GM18907 (cell line): ENCODE measurements around the gene ARHGAP12.

Experiments
- ATAC-seq: cut with Tn5 transposase; IDR thresholded peaks from one replicate; pipeline ENCODE4 v1.9.1; 2021; ENCODE audit warnings: mild to moderate bottlenecking, moderate library complexity; ENCODE audit not compliant: unreplicated experiment

ARHGAP12 gene

GRCh38 chr10:31952066-31952465, 23.4 kb upstream of the ARHGAP12 start:
- ATAC-seq, result no peak

GRCh38 chr10:31949266-31949665, 20.6 kb upstream of the ARHGAP12 start:
- ATAC-seq, result no peak

- ATAC-seq, result no peak
These were observed 19.4 kb upstream of the ARHGAP12 start for GRCh38 chr10:31948021-31948420.

- ATAC-seq, result no peak
These were observed 18.7 kb upstream of the ARHGAP12 start for GRCh38 chr10:31947144-31947926.

GRCh38 chr10:31945392-31945791, 16.8 kb upstream of the ARHGAP12 start:
- no peak for ATAC-seq

- ATAC-seq, result no peak
These were observed 15.4 kb upstream of the ARHGAP12 start for GRCh38 chr10:31944071-31944433.

GRCh38 chr10:31942892-31943291, 14.3 kb upstream of the ARHGAP12 start:
- no peak for ATAC-seq

- no peak for ATAC-seq
These were observed 13.8 kb upstream of the ARHGAP12 start for GRCh38 chr10:31942435-31942834.

GRCh38 chr10:31940839-31941653, 12.4 kb upstream of the ARHGAP12 start:
- no peak for ATAC-seq

- ATAC-seq, result no peak
These were observed 11.4 kb upstream of the ARHGAP12 start for GRCh38 chr10:31939797-31940708.

GRCh38 chr10:31937371-31937770, 8.7 kb upstream of the ARHGAP12 start:
- no peak for ATAC-seq

GRCh38 chr10:31936933-31937332, 8.3 kb upstream of the ARHGAP12 start:
- no peak for ATAC-seq

GRCh38 chr10:31936086-31936485, 7.5 kb upstream of the ARHGAP12 start:
- no peak for ATAC-seq

- no peak for ATAC-seq
These were observed 7.0 kb upstream of the ARHGAP12 start for GRCh38 chr10:31935678-31936077.

GRCh38 chr10:31932838-31933237, 4.2 kb upstream of the ARHGAP12 start:
- ATAC-seq, result no peak

- ATAC-seq, result no peak
These were observed 2.2 kb upstream of the ARHGAP12 start for GRCh38 chr10:31930856-31931255.

- ATAC-seq, result peak; percentile 43
These were observed 1.6 kb upstream of the ARHGAP12 start for GRCh38 chr10:31930023-31930751.

GRCh38 chr10:31929261-31930022, 811 bp upstream of the ARHGAP12 start:
- peak; percentile 29 for ATAC-seq

GRCh38 chr10:31927884-31928548, 615 bp downstream of the ARHGAP12 start:
- peak; percentile 46 for ATAC-seq
